Stomach (tissue), 4 donors: ENCODE measurements around the gene MBIP.

ENCODE experiments used
- EP300 ChIP-seq: sonication (generic); formaldehyde crosslinking; IDR thresholded peaks from one replicate; pipeline ENCODE4 v1.6.1; 2017; ENCODE audit warnings: antibody characterized with exemption
- POLR2AphosphoS5 ChIP-seq, 3 donors: sonication (generic); formaldehyde crosslinking; IDR thresholded peaks; one replicate each; pipeline ENCODE4 v1.6.1; 2016; ENCODE audit warnings: antibody characterized with exemption in 3 of 3
- TF ChIP-seq, protein P1 (sequence below), 7 experiments: fragments of 450-650 bp in 4 of 7; fragments of 200-600 bp in 3 of 7; sonication (generic) in 3 of 7; IDR thresholded peaks; one replicate each; pipeline ENCODE4 v1.5.1; 2016 to 2019; ENCODE audit warnings: antibody characterized with exemption in 7 of 7, control low read depth in 2 of 7, mild to moderate bottlenecking in 1 of 7

DNA sequence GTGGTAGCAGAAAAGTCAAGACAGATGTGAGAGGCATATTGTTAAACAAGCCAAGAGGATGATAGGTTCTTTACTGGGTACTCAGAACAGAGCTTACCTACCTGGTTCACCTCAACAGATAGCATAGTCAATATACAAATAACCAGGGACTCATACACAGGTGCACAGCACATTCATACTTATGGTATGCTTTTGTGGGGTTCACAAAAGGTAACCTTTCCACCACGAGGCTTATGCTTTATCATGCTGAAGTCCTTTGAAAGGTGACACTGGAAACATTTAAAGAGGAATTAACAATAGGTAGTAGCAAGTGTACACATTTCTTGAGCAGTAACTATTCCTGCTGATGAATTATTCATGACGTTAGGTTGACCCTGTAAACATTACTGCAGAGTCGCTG, 42.2 kb upstream of the MBIP start:
- no peak for TF ChIP-seq POLR2AphosphoS5 (IDR thresholded peaks at IDR 0.05)
- TF ChIP-seq, protein P1, sequence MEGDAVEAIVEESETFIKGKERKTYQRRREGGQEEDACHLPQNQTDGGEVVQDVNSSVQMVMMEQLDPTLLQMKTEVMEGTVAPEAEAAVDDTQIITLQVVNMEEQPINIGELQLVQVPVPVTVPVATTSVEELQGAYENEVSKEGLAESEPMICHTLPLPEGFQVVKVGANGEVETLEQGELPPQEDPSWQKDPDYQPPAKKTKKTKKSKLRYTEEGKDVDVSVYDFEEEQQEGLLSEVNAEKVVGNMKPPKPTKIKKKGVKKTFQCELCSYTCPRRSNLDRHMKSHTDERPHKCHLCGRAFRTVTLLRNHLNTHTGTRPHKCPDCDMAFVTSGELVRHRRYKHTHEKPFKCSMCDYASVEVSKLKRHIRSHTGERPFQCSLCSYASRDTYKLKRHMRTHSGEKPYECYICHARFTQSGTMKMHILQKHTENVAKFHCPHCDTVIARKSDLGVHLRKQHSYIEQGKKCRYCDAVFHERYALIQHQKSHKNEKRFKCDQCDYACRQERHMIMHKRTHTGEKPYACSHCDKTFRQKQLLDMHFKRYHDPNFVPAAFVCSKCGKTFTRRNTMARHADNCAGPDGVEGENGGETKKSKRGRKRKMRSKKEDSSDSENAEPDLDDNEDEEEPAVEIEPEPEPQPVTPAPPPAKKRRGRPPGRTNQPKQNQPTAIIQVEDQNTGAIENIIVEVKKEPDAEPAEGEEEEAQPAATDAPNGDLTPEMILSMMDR (IDR thresholded peaks at IDR 0.05): no peak
- TF ChIP-seq EP300: no peak
